Measurements from ENCODE around the gene NOL7.

NOL7 gene

DNA sequence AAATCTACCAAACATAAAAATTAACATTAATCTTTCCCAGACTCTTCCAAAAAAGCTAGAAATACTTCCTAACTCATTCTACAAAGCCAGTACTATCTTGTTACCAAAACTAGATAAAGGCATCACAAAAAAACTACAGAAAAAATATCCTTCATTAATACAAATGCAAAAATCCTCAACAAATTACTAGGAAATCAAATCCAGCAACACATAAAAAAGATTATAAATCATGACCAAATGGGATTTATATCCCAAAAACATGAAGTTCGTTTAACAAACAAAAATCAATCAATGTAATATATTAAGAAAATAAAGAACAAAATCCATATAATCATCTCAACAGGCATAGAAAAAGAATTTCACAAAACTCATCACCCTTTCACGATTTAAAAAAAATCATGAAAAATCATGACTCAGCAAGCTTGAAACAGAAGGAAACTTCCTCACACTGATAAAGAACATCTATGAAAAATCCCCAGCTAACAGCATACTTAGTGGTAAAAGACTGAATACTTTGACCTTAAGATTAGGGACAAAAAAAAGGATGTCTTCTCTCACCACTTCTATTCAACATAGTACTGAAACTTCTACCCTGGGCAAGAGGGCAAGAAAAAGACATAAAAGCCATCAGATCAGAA lies 53.3 kb downstream of the NOL7 start:
- no peaks in the 10 kb centered on the region for H3K36me3 ChIP-seq (ENCODE audit: control insufficient read depth, insufficient read depth, low read length)
- no peaks in the 10 kb centered on the region; the same call in 1 of the 2 replicates for H3K9me3 ChIP-seq (ENCODE audit: control insufficient read depth, insufficient read depth, low read length)
- H3K9ac ChIP-seq (ENCODE audit: low read depth, low read length): no peak overlapping the region
- no peaks in the 10 kb centered on the region for H3K27me3 ChIP-seq (ENCODE audit: control insufficient read depth, insufficient read depth, low read length)
- peaks cover 31% of the 10 kb centered on the region for H3K4me1 ChIP-seq (ENCODE audit: control insufficient read depth, insufficient read depth, low read length)
- no peak overlapping the region for H3K4me3 ChIP-seq (ENCODE audit: low read depth, low read length)
- H3K27ac ChIP-seq (ENCODE audit: low read depth, low read length): no peak overlapping the region

- H3K36me3 ChIP-seq (ENCODE audit: control insufficient read depth, insufficient read depth, low read length): no peaks in the 10 kb centered on the region
- no peak overlapping the region for H3K4me3 ChIP-seq (ENCODE audit: low read depth, low read length)
- H3K27me3 ChIP-seq (ENCODE audit: control insufficient read depth, insufficient read depth, low read length): no peaks in the 10 kb centered on the region
- H3K9ac ChIP-seq (ENCODE audit: low read depth, low read length): no peak overlapping the region
- no peak overlapping the region for H3K27ac ChIP-seq (ENCODE audit: low read depth, low read length)
- peaks cover 31% of the 10 kb centered on the region for H3K4me1 ChIP-seq (ENCODE audit: control insufficient read depth, insufficient read depth, low read length)
- no peaks in the 10 kb centered on the region; the same call in 1 of the 2 replicates for H3K9me3 ChIP-seq (ENCODE audit: control insufficient read depth, insufficient read depth, low read length)
Observed at GRCh38 chr6:13669476-13669875, 54.3 kb downstream of the NOL7 start.

Data from HUES48 (cell line).